Panc1 (cell line): Measurements from ENCODE around the gene CENPS. TPM values are rescaled to one million over a fixed set of nuclear protein-coding genes. Genes with fewer than 3 reads are reported as not detected.
"Not testable (repeated sequence)": the region's sequence is repeated elsewhere in the genome, so short reads cannot be mapped to it uniquely, and the experiment has no call there.

Source experiments
- ATAC-seq: fragments of 200-7000 bp; cut with Tn5 transposase; 2 replicates; pipeline ENCODE4 v1.9.1; 2020; ENCODE audit warnings: mild to moderate bottlenecking, moderate library complexity
- BruUV-seq: library from RNA; stranded (reverse); fragments of 400-500 nt; replicated peaks from 2 replicates; lab custom pipeline; 2021; lab: Mats Ljungman, UMichigan
- CTCF ChIA-PET: fragments of 300-600 bp; sonication (Branson Sonifier 250); formaldehyde crosslinking; loops from one replicate; lab custom pipeline; 2022; ENCODE audit warnings: antibody characterized with exemption; lab: Charles Lee
- POLR2A ChIA-PET: fragments of 300-600 bp; sonication (Branson Sonifier 250); formaldehyde crosslinking; loops from one replicate; lab custom pipeline; 2022; ENCODE audit warnings: antibody characterized with exemption; lab: Charles Lee
- DNase-seq: peaks from one replicate; pipeline ENCODE4 v3.0.0-alpha.2; 2010; ENCODE audit warnings: low read depth, low spot score
- H3K27ac ChIP-seq: 2 replicates; pipeline ENCODE4 v1.5.1; 2011; ENCODE audit warnings: mild to moderate bottlenecking, low read length, inconsistent platforms
- H3K27me3 ChIP-seq: fragments of 200-500 bp; sonication (Bioruptor generic); 2 replicates; pipeline ENCODE4 v1.6.0; 2014; ENCODE audit warnings: low read length, inconsistent platforms; ENCODE audit not compliant: control insufficient read depth, insufficient read depth
- H3K36me3 ChIP-seq: fragments of 200-500 bp; sonication (Bioruptor generic); 2 replicates; pipeline ENCODE4 v1.5.1; 2014; ENCODE audit warnings: inconsistent platforms, mild to moderate bottlenecking, low read length, moderate library complexity; ENCODE audit not compliant: control insufficient read depth, insufficient read depth
- H3K4me1 ChIP-seq: 2 replicates; pipeline ENCODE4 v1.5.1; 2011; ENCODE audit warnings: inconsistent platforms, mild to moderate bottlenecking, low read length, moderate library complexity; ENCODE audit not compliant: control insufficient read depth, insufficient read depth
- H3K4me3 ChIP-seq, 2 experiments: 2 replicates each; pipeline ENCODE4 v1.5.1; 2011 to 2012; ENCODE audit warnings: low read depth in 2 of 2, low read length in 2 of 2, mild to moderate bottlenecking in 2 of 2, inconsistent platforms in 1 of 2, moderate library complexity in 1 of 2
- H3K9me3 ChIP-seq: fragments of 200-500 bp; sonication (Bioruptor generic); 2 replicates; pipeline ENCODE4 v1.5.1; 2014; ENCODE audit warnings: low read depth, mild to moderate bottlenecking, inconsistent platforms, low read length, moderate library complexity; ENCODE audit not compliant: control insufficient read depth, insufficient read depth
- POLR2AphosphoS5 ChIP-seq: IDR thresholded peaks from 2 replicates; pipeline ENCODE4 v1.6.1; 2012; ENCODE audit warnings: mild to moderate bottlenecking, low read depth, low read length, moderate library complexity
- SIN3A ChIP-seq: IDR thresholded peaks from 2 replicates; pipeline ENCODE4 v1.6.1; 2012; ENCODE audit warnings: low read depth, mild to moderate bottlenecking, low read length, moderate library complexity, borderline replicate concordance; ENCODE audit not compliant: insufficient read depth
- TCF7L2 ChIP-seq: IDR thresholded peaks from 2 replicates; pipeline ENCODE4 v1.6.1; 2011; ENCODE audit warnings: mild to moderate bottlenecking, low read depth, low read length, inconsistent platforms
- in situ Hi-C: cut with HindIII; loops from 2 replicates; pipeline ENCODE4 v1.10.0; 2016; ENCODE audit warnings: low sequenced_read_pairs, low pct_unique_long_range_greater_than_20kb
- intact Hi-C: fragments of 100-400 bp; cut with micrococcal nuclease; formaldehyde crosslinking; loops from one replicate; pipeline ENCODE4 v1.10.0; 2022; ENCODE audit not compliant: unreplicated experiment
- total RNA-seq: library from RNA; stranded (reverse); gene quantifications from one replicate; pipeline ENCODE4 v1.2.1, GENCODE V29; 2021; ENCODE audit not compliant: unreplicated experiment
- TF ChIP-seq, protein P1 (sequence below), 2 experiments: IDR thresholded peaks; 2 replicates each; pipeline ENCODE4 v1.6.1; 2011 to 2012; ENCODE audit warnings: low read depth in 2 of 2, control low read depth in 1 of 2, low read length in 1 of 2, mild to moderate bottlenecking in 1 of 2, moderate library complexity in 1 of 2; ENCODE audit not compliant: insufficient read depth in 1 of 2
- TF ChIP-seq, protein P2 (sequence below): fragments of 450-650 bp; IDR thresholded peaks from 2 replicates; pipeline ENCODE4 v1.5.1; 2017; ENCODE audit warnings: mild to moderate bottlenecking

The CENPS gene
- total RNA-seq, 1 experiment from 2014 or later, result 40.8 TPM

DNA sequence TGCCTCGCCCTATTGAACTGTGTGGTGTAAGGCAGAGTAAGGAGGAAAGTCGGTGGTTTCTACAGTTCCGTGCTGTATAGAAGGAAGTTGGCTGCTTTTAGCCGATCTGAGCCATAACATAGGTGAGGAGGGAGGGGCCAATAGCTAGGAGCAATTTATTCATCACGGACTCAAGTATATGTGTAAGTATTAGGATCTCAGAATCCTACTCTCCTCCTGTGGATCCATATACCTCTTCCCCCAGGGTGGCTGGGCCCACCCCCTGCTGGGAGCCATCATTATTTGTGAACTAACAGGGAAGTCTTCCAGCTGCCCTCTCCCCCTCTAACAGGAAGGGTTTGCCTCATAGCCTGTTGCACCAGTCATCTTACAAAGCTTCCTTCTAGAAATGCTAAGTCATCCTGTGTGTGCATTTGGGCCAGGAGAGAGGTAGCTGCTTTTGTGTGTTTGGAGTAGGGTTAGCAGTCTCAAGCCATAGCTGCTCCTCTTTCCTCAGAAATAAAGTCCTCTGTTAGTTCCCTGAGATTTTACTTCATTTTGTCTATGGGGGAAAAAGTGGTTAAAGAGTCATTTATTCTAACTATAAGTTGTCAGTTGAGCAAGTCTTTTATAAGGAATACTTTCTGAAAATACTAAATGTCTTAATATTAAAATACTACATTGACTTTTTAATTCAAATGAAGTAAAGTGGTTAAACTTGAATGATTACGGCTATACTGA is 14.9 kb upstream of the CENPS start:
- DNase-seq, result no peak
- intact Hi-C loops, result no loop called here
- no TSS peak for BruUV-seq
- no peak overlapping the region for H3K27ac ChIP-seq
- ChIA-PET POLR2A (no interaction called here), CTCF (interaction anchor here (0.7 kb wide), 1 partner anchor 38 kb away, joined by 3 read pairs; no protein-coding TSS in a partner anchor)
- no peaks in the 10 kb centered on the region for H3K27me3 ChIP-seq
- TF ChIP-seq TCF7L2 (no peak), POLR2AphosphoS5 (no peak), SIN3A (no peak)
- TF ChIP-seq, protein P1, sequence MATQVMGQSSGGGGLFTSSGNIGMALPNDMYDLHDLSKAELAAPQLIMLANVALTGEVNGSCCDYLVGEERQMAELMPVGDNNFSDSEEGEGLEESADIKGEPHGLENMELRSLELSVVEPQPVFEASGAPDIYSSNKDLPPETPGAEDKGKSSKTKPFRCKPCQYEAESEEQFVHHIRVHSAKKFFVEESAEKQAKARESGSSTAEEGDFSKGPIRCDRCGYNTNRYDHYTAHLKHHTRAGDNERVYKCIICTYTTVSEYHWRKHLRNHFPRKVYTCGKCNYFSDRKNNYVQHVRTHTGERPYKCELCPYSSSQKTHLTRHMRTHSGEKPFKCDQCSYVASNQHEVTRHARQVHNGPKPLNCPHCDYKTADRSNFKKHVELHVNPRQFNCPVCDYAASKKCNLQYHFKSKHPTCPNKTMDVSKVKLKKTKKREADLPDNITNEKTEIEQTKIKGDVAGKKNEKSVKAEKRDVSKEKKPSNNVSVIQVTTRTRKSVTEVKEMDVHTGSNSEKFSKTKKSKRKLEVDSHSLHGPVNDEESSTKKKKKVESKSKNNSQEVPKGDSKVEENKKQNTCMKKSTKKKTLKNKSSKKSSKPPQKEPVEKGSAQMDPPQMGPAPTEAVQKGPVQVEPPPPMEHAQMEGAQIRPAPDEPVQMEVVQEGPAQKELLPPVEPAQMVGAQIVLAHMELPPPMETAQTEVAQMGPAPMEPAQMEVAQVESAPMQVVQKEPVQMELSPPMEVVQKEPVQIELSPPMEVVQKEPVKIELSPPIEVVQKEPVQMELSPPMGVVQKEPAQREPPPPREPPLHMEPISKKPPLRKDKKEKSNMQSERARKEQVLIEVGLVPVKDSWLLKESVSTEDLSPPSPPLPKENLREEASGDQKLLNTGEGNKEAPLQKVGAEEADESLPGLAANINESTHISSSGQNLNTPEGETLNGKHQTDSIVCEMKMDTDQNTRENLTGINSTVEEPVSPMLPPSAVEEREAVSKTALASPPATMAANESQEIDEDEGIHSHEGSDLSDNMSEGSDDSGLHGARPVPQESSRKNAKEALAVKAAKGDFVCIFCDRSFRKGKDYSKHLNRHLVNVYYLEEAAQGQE (IDR thresholded peaks at IDR 0.05; ENCODE audit: insufficient read depth in 1 of 2, low read depth in 2 of 2, low read length in 1 of 2), result no peak
- TF ChIP-seq, protein P2, sequence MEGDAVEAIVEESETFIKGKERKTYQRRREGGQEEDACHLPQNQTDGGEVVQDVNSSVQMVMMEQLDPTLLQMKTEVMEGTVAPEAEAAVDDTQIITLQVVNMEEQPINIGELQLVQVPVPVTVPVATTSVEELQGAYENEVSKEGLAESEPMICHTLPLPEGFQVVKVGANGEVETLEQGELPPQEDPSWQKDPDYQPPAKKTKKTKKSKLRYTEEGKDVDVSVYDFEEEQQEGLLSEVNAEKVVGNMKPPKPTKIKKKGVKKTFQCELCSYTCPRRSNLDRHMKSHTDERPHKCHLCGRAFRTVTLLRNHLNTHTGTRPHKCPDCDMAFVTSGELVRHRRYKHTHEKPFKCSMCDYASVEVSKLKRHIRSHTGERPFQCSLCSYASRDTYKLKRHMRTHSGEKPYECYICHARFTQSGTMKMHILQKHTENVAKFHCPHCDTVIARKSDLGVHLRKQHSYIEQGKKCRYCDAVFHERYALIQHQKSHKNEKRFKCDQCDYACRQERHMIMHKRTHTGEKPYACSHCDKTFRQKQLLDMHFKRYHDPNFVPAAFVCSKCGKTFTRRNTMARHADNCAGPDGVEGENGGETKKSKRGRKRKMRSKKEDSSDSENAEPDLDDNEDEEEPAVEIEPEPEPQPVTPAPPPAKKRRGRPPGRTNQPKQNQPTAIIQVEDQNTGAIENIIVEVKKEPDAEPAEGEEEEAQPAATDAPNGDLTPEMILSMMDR, result no peak
- H3K9me3 ChIP-seq, result no peaks in the 10 kb centered on the region
- H3K4me3 ChIP-seq, result no peak overlapping the region
- ATAC-seq, result no peak
- no peaks in the 10 kb centered on the region for H3K4me1 ChIP-seq
- in situ Hi-C loops, result no loop called here
- peaks cover 24% of the 10 kb centered on the region for H3K36me3 ChIP-seq

DNA sequence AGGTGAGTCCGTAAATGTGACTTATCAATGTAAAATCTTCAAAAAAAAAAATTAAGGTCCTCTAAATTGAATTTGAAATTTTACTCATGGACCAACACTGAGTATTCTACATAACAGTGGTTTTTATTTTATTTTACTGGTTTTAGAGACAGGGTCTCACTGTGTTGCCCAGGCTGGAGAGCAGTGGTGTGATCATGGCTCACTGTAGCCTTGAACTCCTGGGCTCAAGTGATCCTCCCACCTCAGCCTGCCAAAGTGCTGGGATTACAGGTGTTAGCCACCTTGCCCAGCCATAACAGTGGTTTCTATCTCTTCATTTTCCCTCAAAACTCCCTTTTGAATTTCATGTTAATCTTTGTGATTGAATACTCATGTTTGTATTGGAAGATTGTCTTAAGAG is 14.3 kb upstream of the CENPS start:
- H3K4me1 ChIP-seq, H3K4me3 ChIP-seq, DNase-seq, intact Hi-C loops, H3K9me3 ChIP-seq, POLR2A ChIA-PET, H3K27ac ChIP-seq, H3K27me3 ChIP-seq, ATAC-seq, BruUV-seq, in situ Hi-C loops: not testable (repeated sequence)
- CTCF ChIA-PET, result interaction anchor here (0.7 kb wide), 1 partner anchor 39 kb away, joined by 3 read pairs; no protein-coding TSS in a partner anchor
- peaks cover 23% of the 10 kb centered on the region for H3K36me3 ChIP-seq

DNA sequence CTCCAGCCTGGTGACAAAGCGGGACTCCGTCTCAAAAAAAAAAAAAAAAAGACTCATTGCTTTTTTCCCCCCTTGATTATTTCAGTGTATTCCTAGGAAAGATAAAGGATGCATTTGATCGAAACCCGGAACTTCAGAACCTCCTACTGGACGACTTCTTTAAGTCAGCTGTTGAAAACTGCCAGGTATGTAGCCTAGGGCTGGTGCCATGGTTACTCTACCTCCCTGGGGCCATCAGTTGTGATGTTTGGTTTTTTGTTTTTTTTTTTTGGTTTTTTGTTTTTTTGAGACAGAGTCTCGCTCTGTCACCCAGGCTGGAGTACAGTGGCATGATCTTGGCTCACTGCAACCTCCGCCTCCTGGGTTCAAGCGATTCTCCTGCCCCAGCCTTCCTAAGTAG is 11.5 kb upstream of the CENPS start:
- DNase-seq, H3K27me3 ChIP-seq, POLR2A ChIA-PET, H3K9me3 ChIP-seq, ATAC-seq, H3K4me3 ChIP-seq, H3K4me1 ChIP-seq, CTCF ChIA-PET, BruUV-seq, in situ Hi-C loops, intact Hi-C loops, H3K27ac ChIP-seq: not testable (repeated sequence)
- H3K36me3 ChIP-seq, result peaks cover 14% of the 10 kb centered on the region
